Keratinocyte (primary cell): Measurements from ENCODE around the gene LHCGR.

Source experiments
- EZH2 ChIP-seq: IDR thresholded peaks from one replicate; pipeline ENCODE4 v1.6.1; 2012; ENCODE audit warnings: inconsistent platforms, mild to moderate bottlenecking, low read length, moderate library complexity
- TF ChIP-seq, protein P1 (sequence below), 3 experiments: IDR thresholded peaks in 1 of 3; conservative IDR thresholded peaks in 1 of 3; optimal IDR thresholded peaks in 1 of 3; 2 replicates in 2 of 3; 3 replicates in 1 of 3; pipeline versions ENCODE3 to v1.5.1; 2011; ENCODE audit warnings: low read length in 3 of 3, mild to moderate bottlenecking in 3 of 3, moderate library complexity in 2 of 3, control low read depth in 1 of 3, inconsistent platforms in 1 of 3; ENCODE audit not compliant: insufficient read depth in 2 of 3; ENCODE audit errors: extremely low read depth in 1 of 3

DNA sequence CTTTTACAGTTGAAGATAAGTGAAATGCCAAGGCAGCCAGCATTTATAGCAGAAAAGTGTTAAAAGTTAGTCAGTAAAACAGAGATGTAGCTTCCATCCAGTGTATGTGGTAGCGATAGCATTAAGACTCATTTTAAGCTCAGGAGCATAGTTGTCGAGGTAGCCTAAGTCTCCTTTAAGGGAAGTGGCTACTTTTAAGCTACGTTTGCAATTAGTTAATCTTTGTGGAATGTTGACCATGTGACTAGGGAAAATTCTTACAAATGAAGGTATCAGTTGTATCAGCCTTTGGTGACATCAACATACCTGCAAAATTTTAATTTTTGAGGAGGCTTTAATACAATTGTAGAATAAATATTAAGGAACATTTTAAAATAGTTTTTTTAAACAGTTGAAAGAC, 61.9 kb downstream of the LHCGR start:
- TF ChIP-seq, protein P1, sequence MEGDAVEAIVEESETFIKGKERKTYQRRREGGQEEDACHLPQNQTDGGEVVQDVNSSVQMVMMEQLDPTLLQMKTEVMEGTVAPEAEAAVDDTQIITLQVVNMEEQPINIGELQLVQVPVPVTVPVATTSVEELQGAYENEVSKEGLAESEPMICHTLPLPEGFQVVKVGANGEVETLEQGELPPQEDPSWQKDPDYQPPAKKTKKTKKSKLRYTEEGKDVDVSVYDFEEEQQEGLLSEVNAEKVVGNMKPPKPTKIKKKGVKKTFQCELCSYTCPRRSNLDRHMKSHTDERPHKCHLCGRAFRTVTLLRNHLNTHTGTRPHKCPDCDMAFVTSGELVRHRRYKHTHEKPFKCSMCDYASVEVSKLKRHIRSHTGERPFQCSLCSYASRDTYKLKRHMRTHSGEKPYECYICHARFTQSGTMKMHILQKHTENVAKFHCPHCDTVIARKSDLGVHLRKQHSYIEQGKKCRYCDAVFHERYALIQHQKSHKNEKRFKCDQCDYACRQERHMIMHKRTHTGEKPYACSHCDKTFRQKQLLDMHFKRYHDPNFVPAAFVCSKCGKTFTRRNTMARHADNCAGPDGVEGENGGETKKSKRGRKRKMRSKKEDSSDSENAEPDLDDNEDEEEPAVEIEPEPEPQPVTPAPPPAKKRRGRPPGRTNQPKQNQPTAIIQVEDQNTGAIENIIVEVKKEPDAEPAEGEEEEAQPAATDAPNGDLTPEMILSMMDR (optimal IDR thresholded peaks at IDR 0.05 in 1 of 3, IDR thresholded peaks at IDR 0.05 in 1 of 3, conservative IDR thresholded peaks at IDR 0.05 in 1 of 3; ENCODE audit: extremely low read depth in 1 of 3, insufficient read depth in 2 of 3, low read length in 3 of 3): no peak
- no peak for TF ChIP-seq EZH2
